ENCODE measurements around the gene TST. TPM values are rescaled to one million over a fixed set of nuclear protein-coding genes. Genes with fewer than 3 reads are reported as not detected.
"Not testable (repeated sequence)": the region's sequence is repeated elsewhere in the genome, so short reads cannot be mapped to it uniquely, and the experiment has no call there.

The TST gene
- total and polyA plus RNA-seq, 7 donors = 18.4 to 46.9 (median 24.1) TPM

GRCh38 chr22:36999463-36999862 is 19.8 kb downstream of the TST start:
- DNase-seq (no peak), ATAC-seq (no peak)
- Histone ChIP-seq H3K4me1 (no peaks in the 10 kb centered on the region), H3K27ac (no peak overlapping the region), H3K9me3 (no peaks in the 10 kb centered on the region), H3K36me3 (ENCODE audit: insufficient read depth in 1 of 2, low read depth in 1 of 2) (no peaks in the 10 kb centered on the region), H3K4me3 (no peak overlapping the region), H3K27me3 (ENCODE audit: insufficient read depth in 3 of 3, low read length in 2 of 3) (no peaks in the 10 kb centered on the region)
- WGBS, 3 donors = 79 to 84% (median 81%) methylated on average over 4 of the region's 4 CpGs
- intact Hi-C loops (cut with DNase I) = no loop called here
- no peak for TF ChIP-seq CTCF (IDR thresholded peaks at IDR 0.05)

- intact Hi-C loops (cut with DNase I) = no loop called here
Measured at GRCh38 chr22:36998620-36999351, 20.5 kb downstream of the TST start.

GRCh38 chr22:36997746-36998145 is 21.5 kb downstream of the TST start:
- Histone ChIP-seq H3K4me3 (no peak overlapping the region), H3K4me1 (no peaks in the 10 kb centered on the region), H3K27me3 (ENCODE audit: insufficient read depth in 3 of 3, low read length in 2 of 3) (no peaks in the 10 kb centered on the region), H3K27ac (no peak overlapping the region), H3K36me3 (ENCODE audit: insufficient read depth in 1 of 2, low read depth in 1 of 2) (no peaks in the 10 kb centered on the region), H3K9me3 (no peaks in the 10 kb centered on the region)
- ATAC-seq (no peak), DNase-seq (no peak)
- WGBS, 3 donors = 67 to 70% (median 68%) methylated on average over 2 of the region's 2 CpGs
- intact Hi-C loops (cut with DNase I) = no loop called here
- no peak for TF ChIP-seq CTCF (IDR thresholded peaks at IDR 0.05)

More at GRCh38 chr22:36998620-36999351, 20.5 kb downstream of the TST start:
- DNase-seq (no peak), ATAC-seq (no peak)
- Histone ChIP-seq H3K27me3 (ENCODE audit: insufficient read depth in 3 of 3, low read length in 2 of 3) (no peaks in the 10 kb centered on the region), H3K4me3 (no peak overlapping the region), H3K4me1 (no peaks in the 10 kb centered on the region), H3K9me3 (no peaks in the 10 kb centered on the region), H3K27ac (no peak overlapping the region), H3K36me3 (ENCODE audit: insufficient read depth in 1 of 2, low read depth in 1 of 2) (no peaks in the 10 kb centered on the region)
- WGBS, 3 donors = 76 to 85% (median 81%) methylated on average over 9 of the region's 9 CpGs
- no peak for TF ChIP-seq CTCF (IDR thresholded peaks at IDR 0.05)

GRCh38 chr22:36991206-36991605 is 28.0 kb downstream of the TST start:
- Histone ChIP-seq H3K4me1 (no peaks in the 10 kb centered on the region), H3K27ac (no peak overlapping the region), H3K9me3 (peaks cover 3% of the 10 kb centered on the region), H3K4me3 (no peak overlapping the region), H3K36me3 (ENCODE audit: insufficient read depth in 1 of 2, low read depth in 1 of 2) (no peaks in the 10 kb centered on the region), H3K27me3 (ENCODE audit: insufficient read depth in 3 of 3, low read length in 2 of 3) (peaks cover 0 to 34% (median 7%) of the 10 kb centered on the region in 3 donors)
- WGBS, 3 donors = 40 to 55% (median 41%) methylated on average over 6 of the region's 6 CpGs
- intact Hi-C loops (cut with DNase I) = no loop called here
- no peak for DNase-seq
- no peak for ATAC-seq
- TF ChIP-seq CTCF (IDR thresholded peaks at IDR 0.05) = no peak

GRCh38 chr22:36990457-36990856 is 28.8 kb downstream of the TST start:
- Histone ChIP-seq H3K4me3 (no peak overlapping the region), H3K27me3 (ENCODE audit: insufficient read depth in 3 of 3, low read length in 2 of 3) (peaks cover 0 to 34% (median 7%) of the 10 kb centered on the region in 3 donors), H3K27ac (no peak overlapping the region), H3K4me1 (no peaks in the 10 kb centered on the region), H3K36me3 (ENCODE audit: insufficient read depth in 1 of 2, low read depth in 1 of 2) (no peaks in the 10 kb centered on the region), H3K9me3 (peaks cover 10% of the 10 kb centered on the region)
- ATAC-seq = no peak
- no peak for DNase-seq
- TF ChIP-seq CTCF (IDR thresholded peaks at IDR 0.05) = no peak
- WGBS, 3 donors = 58 to 70% (median 68%) methylated on average over 6 of the region's 6 CpGs
- intact Hi-C loops (cut with DNase I) = no loop called here

DNA sequence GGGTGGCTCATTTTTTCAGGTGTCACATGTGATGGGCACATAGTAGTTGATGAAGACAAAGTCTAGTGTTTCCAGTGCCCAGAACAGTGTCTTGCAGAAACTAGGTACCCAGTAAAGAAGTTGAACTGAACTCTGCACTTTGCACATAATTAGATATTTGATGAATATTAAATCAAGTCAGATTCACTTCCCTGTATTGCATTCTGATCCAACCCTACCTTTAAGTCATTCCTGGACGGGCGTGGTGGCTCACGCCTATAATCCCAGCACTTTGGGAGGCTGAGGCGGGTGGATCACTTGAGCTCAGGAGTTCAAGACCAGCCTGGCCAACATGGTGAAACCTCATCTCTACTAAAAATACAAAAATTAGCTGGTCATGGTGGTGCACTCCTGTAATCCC is 30.2 kb downstream of the TST start:
- peaks cover 14% of the 10 kb centered on the region for H3K9me3 ChIP-seq
- 89 to 95% (median 92%) methylated on average over 4 of the region's 4 CpGs for WGBS, 3 donors
- ATAC-seq; H3K4me1 ChIP-seq; H3K27ac ChIP-seq; H3K4me3 ChIP-seq; H3K36me3 ChIP-seq (ENCODE audit: insufficient read depth in 1 of 2, low read depth in 1 of 2); intact Hi-C loops (cut with DNase I); DNase-seq: not testable (repeated sequence)
- peaks cover 0 to 39% (median 9%) of the 10 kb centered on the region in 3 donors for H3K27me3 ChIP-seq (ENCODE audit: insufficient read depth in 3 of 3, low read length in 2 of 3)

All from psoas muscle (tissue), 8 donors.